ENCODE measurements around the gene F2RL3. TPM values are rescaled to one million over a fixed set of nuclear protein-coding genes. Genes with fewer than 3 reads are reported as not detected.

Gene F2RL3
- total RNA-seq, 1 donor from 2014 or later: not detected

GRCh38 chr19:16895467-16896145, 6.8 kb downstream of the F2RL3 start:
- Mint-ChIP-seq H3K4me1 (ENCODE audit: unreplicated experiment) (no peaks in the 10 kb centered on the region), H3K4me3 (peak overlapping the region; percentile 80), H3K9me3 (no peaks in the 10 kb centered on the region), H3K27ac (peak overlapping the region; percentile 10), H3K36me3 (no peaks in the 10 kb centered on the region), H3K27me3 (peaks cover 16% of the 10 kb centered on the region)
- DNase-seq (ENCODE audit: extremely low spot score, unreplicated experiment): no peak
- TF ChIP-seq, protein P1, sequence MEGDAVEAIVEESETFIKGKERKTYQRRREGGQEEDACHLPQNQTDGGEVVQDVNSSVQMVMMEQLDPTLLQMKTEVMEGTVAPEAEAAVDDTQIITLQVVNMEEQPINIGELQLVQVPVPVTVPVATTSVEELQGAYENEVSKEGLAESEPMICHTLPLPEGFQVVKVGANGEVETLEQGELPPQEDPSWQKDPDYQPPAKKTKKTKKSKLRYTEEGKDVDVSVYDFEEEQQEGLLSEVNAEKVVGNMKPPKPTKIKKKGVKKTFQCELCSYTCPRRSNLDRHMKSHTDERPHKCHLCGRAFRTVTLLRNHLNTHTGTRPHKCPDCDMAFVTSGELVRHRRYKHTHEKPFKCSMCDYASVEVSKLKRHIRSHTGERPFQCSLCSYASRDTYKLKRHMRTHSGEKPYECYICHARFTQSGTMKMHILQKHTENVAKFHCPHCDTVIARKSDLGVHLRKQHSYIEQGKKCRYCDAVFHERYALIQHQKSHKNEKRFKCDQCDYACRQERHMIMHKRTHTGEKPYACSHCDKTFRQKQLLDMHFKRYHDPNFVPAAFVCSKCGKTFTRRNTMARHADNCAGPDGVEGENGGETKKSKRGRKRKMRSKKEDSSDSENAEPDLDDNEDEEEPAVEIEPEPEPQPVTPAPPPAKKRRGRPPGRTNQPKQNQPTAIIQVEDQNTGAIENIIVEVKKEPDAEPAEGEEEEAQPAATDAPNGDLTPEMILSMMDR (conservative IDR thresholded peaks at IDR 0.05): no peak

- Mint-ChIP-seq H3K27me3 (peaks cover 16% of the 10 kb centered on the region), H3K36me3 (no peaks in the 10 kb centered on the region), H3K9me3 (no peaks in the 10 kb centered on the region), H3K4me3 (peak overlapping the region; percentile 81), H3K27ac (no peak overlapping the region), H3K4me1 (ENCODE audit: unreplicated experiment) (no peaks in the 10 kb centered on the region)
- TF ChIP-seq, protein P1 (conservative IDR thresholded peaks at IDR 0.05): no peak
- DNase-seq (ENCODE audit: extremely low spot score, unreplicated experiment): no peak
These were observed 7.6 kb downstream of the F2RL3 start for GRCh38 chr19:16896146-16897028.

- H3K4me1 Mint-ChIP-seq (ENCODE audit: unreplicated experiment): no peaks in the 10 kb centered on the region
- no peaks in the 10 kb centered on the region for H3K9me3 Mint-ChIP-seq
- peak; percentile 94 for DNase-seq (ENCODE audit: extremely low spot score, unreplicated experiment)
- no peaks in the 10 kb centered on the region for H3K36me3 Mint-ChIP-seq
- H3K27me3 Mint-ChIP-seq: peaks cover 16% of the 10 kb centered on the region
- peak overlapping the region; percentile 81 for H3K4me3 Mint-ChIP-seq
- H3K27ac Mint-ChIP-seq: no peak overlapping the region
- TF ChIP-seq, protein P1 (conservative IDR thresholded peaks at IDR 0.05): no peak
These were observed 8.4 kb downstream of the F2RL3 start for GRCh38 chr19:16897029-16897855.

- Mint-ChIP-seq H3K4me3 (peak overlapping the region; percentile 81), H3K9me3 (no peaks in the 10 kb centered on the region), H3K36me3 (no peaks in the 10 kb centered on the region), H3K27ac (peak overlapping the region; percentile 67), H3K27me3 (peaks cover 16% of the 10 kb centered on the region), H3K4me1 (ENCODE audit: unreplicated experiment) (no peaks in the 10 kb centered on the region)
- TF ChIP-seq, protein P1 (conservative IDR thresholded peaks at IDR 0.05): no peak
- DNase-seq (ENCODE audit: extremely low spot score, unreplicated experiment): no peak
These were observed 9.0 kb downstream of the F2RL3 start for GRCh38 chr19:16897856-16898161.

GRCh38 chr19:16898361-16899015, 9.7 kb downstream of the F2RL3 start:
- Mint-ChIP-seq H3K27me3 (peaks cover 16% of the 10 kb centered on the region), H3K27ac (peak overlapping the region; percentile 67), H3K4me1 (ENCODE audit: unreplicated experiment) (no peaks in the 10 kb centered on the region), H3K36me3 (no peaks in the 10 kb centered on the region), H3K4me3 (peak overlapping the region; percentile 81), H3K9me3 (no peaks in the 10 kb centered on the region)
- TF ChIP-seq, protein P1 (conservative IDR thresholded peaks at IDR 0.05): no peak
- DNase-seq (ENCODE audit: extremely low spot score, unreplicated experiment): no peak

Measured in type B pancreatic cell (in vitro differentiated cells).